Measurements from ENCODE around the gene AUH.

The AUH gene

DNA sequence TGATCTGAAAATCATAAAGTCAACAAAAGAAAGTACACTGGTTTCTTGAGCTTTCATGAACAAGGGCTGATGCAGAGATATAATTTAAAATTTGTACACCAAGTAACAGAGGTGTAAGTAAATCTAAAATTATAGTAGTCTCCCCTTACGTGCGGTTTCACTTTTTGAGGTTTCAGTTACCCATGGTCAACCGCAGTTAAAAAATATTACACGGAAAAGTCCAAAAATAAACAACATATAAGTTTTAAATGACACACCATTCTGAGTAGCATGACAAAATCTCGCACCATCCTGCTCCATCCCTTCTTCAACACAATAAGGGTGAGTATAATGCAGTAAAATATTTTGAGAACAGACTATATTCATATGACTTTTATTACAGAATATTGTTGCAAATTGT is 54.4 kb downstream of the AUH start:
- H3K23ac ChIP-seq (ENCODE audit: low read length in 2 of 2), result no peak overlapping the region
- DNase-seq, result no peak
- no peak overlapping the region for H3K4me3 ChIP-seq (ENCODE audit: insufficient read depth in 1 of 2, low read depth in 1 of 2, low read length in 2 of 2)
- no peak overlapping the region for H3K27ac ChIP-seq (ENCODE audit: low read length, poor library complexity, severe bottlenecking)
- H2BK5ac ChIP-seq (ENCODE audit: low read depth, low read length, poor library complexity, severe bottlenecking), result no peak overlapping the region
- H3K27me3 ChIP-seq (ENCODE audit: control insufficient read depth in 1 of 2, insufficient read depth in 1 of 2, low read length in 2 of 2), result no peaks in the 10 kb centered on the region
- H3K18ac ChIP-seq (ENCODE audit: low read depth in 1 of 2, low read length in 2 of 2), result no peak overlapping the region
- H3K4me1 ChIP-seq (ENCODE audit: control insufficient read depth, insufficient read depth, low read depth, low read length), result no peaks in the 10 kb centered on the region
- H4K8ac ChIP-seq (ENCODE audit: low read length), result no peak overlapping the region
- H2BK15ac ChIP-seq (ENCODE audit: low read depth, poor library complexity, severe bottlenecking), result no peak overlapping the region
- no peak overlapping the region for H3K14ac ChIP-seq (ENCODE audit: low read length in 2 of 2)
- H4K91ac ChIP-seq (ENCODE audit: low read length), result no peak overlapping the region
- no peak overlapping the region for H2AK5ac ChIP-seq (ENCODE audit: low read length, severe bottlenecking)
- peaks cover 8% of the 10 kb centered on the region for H3K79me1 ChIP-seq (replicated peaks; ENCODE audit: low read length, poor library complexity, severe bottlenecking)
- H3K4ac ChIP-seq (ENCODE audit: low read depth in 1 of 2, low read length in 2 of 2), result no peak overlapping the region
- no peak overlapping the region for H3K9ac ChIP-seq (ENCODE audit: low read length)
- H2AFZ ChIP-seq (ENCODE audit: low read depth, low read length), result no peak overlapping the region
- 100% methylated on average over 4 of the region's 5 CpGs for WGBS
- H3K36me3 ChIP-seq (ENCODE audit: control insufficient read depth in 1 of 2, insufficient read depth in 2 of 2, low read depth in 1 of 2, low read length in 2 of 2), result peaks cover 3 to 41% of the 10 kb centered on the region in 2 experiments
- no peak overlapping the region for H2BK120ac ChIP-seq (ENCODE audit: low read depth, low read length)
- H2BK12ac ChIP-seq (ENCODE audit: low read length in 2 of 2), result no peak overlapping the region
- H3K4me2 ChIP-seq (ENCODE audit: low read length, poor library complexity, severe bottlenecking), result no peak overlapping the region
- H3K9me3 ChIP-seq (ENCODE audit: control insufficient read depth, low read length), result no peaks in the 10 kb centered on the region

DNA sequence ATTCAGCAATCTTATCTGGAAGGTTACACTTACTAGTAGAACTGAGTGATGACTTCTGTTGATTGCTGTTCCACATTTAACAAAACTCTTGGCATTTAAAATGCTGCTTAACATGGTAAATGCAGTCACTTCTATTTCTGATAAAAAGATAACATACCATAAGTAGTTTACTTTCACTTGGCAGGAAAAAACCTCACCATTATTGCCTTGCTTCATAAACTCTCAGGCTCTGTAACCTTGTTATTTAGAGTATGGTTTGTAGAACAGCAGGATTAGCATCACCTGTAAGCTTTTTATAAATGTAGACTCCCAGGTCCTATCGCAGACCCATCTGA is 55.5 kb downstream of the AUH start:
- Histone ChIP-seq H3K36me3 (ENCODE audit: control insufficient read depth in 1 of 2, insufficient read depth in 2 of 2, low read depth in 1 of 2, low read length in 2 of 2) (peaks cover 3 to 35% of the 10 kb centered on the region in 2 experiments), H3K4ac (ENCODE audit: low read depth in 1 of 2, low read length in 2 of 2) (no peak overlapping the region), H3K23ac (ENCODE audit: low read length in 2 of 2) (no peak overlapping the region), H2BK120ac (ENCODE audit: low read depth, low read length) (no peak overlapping the region), H2BK5ac (ENCODE audit: low read depth, low read length, poor library complexity, severe bottlenecking) (no peak overlapping the region), H3K27me3 (ENCODE audit: control insufficient read depth in 1 of 2, insufficient read depth in 1 of 2, low read length in 2 of 2) (no peaks in the 10 kb centered on the region), H4K8ac (ENCODE audit: low read length) (no peak overlapping the region), H2BK15ac (ENCODE audit: low read depth, poor library complexity, severe bottlenecking) (no peak overlapping the region), H3K14ac (ENCODE audit: low read length in 2 of 2) (no peak overlapping the region), H2BK12ac (ENCODE audit: low read length in 2 of 2) (no peak overlapping the region), H2AK5ac (ENCODE audit: low read length, severe bottlenecking) (no peak overlapping the region), H3K18ac (ENCODE audit: low read depth in 1 of 2, low read length in 2 of 2) (no peak overlapping the region), H3K27ac (ENCODE audit: low read length, poor library complexity, severe bottlenecking) (no peak overlapping the region), H3K4me1 (ENCODE audit: control insufficient read depth, insufficient read depth, low read depth, low read length) (peaks cover 2% of the 10 kb centered on the region), H3K4me2 (ENCODE audit: low read length, poor library complexity, severe bottlenecking) (no peak overlapping the region), H4K91ac (ENCODE audit: low read length) (no peak overlapping the region), H2AFZ (ENCODE audit: low read depth, low read length) (no peak overlapping the region), H3K9me3 (ENCODE audit: control insufficient read depth, low read length) (no peaks in the 10 kb centered on the region), H3K79me1 (replicated peaks; ENCODE audit: low read length, poor library complexity, severe bottlenecking) (peaks cover 10% of the 10 kb centered on the region), H3K4me3 (ENCODE audit: insufficient read depth in 1 of 2, low read depth in 1 of 2, low read length in 2 of 2) (no peak overlapping the region), H3K9ac (ENCODE audit: low read length) (no peak overlapping the region)
- WGBS, result 100% methylated on average over 1 of the region's 1 CpG
- DNase-seq, result no peak

DNA sequence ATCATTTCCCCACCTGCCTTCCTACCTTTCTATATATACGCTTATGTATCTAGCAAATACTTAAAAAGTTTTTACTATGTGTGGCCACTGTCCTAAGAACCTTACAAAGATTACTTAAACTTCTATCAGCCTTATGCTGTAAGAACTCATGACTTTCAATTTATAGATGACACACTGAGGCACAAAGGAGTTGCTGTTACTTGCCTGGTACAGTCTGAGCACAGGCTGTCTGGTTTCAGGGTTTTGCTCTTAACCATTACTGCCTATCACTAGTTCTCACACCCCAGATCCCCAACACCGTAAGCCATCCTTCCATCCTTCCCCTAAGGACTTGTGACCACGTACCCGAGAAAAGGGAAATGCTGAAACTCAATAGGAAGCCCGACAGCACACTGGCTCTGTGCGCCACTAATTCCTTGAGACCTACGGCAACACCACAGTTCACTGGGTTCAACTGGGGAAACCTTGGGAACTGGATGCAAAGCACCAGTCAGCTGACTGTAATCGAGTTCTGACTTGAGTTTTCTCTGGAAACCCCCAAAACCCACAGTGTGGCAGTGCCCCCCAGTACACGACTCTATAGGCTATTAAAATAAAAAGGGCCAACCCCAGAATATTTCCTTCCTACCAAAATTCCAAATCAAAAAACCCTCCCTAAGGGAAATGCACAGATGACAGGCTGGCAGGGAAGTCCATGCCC is 56.0 kb downstream of the AUH start:
- Histone ChIP-seq H2AK5ac (ENCODE audit: low read length, severe bottlenecking) (no peak overlapping the region), H3K14ac (ENCODE audit: low read length in 2 of 2) (no peak overlapping the region), H3K36me3 (ENCODE audit: control insufficient read depth in 1 of 2, insufficient read depth in 2 of 2, low read depth in 1 of 2, low read length in 2 of 2) (peaks cover 3 to 32% of the 10 kb centered on the region in 2 experiments), H2BK12ac (ENCODE audit: low read length in 2 of 2) (no peak overlapping the region), H3K4me3 (ENCODE audit: insufficient read depth in 1 of 2, low read depth in 1 of 2, low read length in 2 of 2) (no peak overlapping the region), H4K8ac (ENCODE audit: low read length) (peak overlapping the region; percentile 43), H2BK15ac (ENCODE audit: low read depth, poor library complexity, severe bottlenecking) (no peak overlapping the region), H3K4me2 (ENCODE audit: low read length, poor library complexity, severe bottlenecking) (no peak overlapping the region), H3K4me1 (ENCODE audit: control insufficient read depth, insufficient read depth, low read depth, low read length) (peaks cover 2% of the 10 kb centered on the region), H2AFZ (ENCODE audit: low read depth, low read length) (no peak overlapping the region), H4K91ac (ENCODE audit: low read length) (no peak overlapping the region), H3K4ac (ENCODE audit: low read depth in 1 of 2, low read length in 2 of 2) (no peak overlapping the region), H2BK120ac (ENCODE audit: low read depth, low read length) (no peak overlapping the region), H3K9ac (ENCODE audit: low read length) (no peak overlapping the region), H3K23ac (ENCODE audit: low read length in 2 of 2) (no peak overlapping the region), H2BK5ac (ENCODE audit: low read depth, low read length, poor library complexity, severe bottlenecking) (no peak overlapping the region), H3K18ac (ENCODE audit: low read depth in 1 of 2, low read length in 2 of 2) (no peak overlapping the region), H3K27ac (ENCODE audit: low read length, poor library complexity, severe bottlenecking) (no peak overlapping the region), H3K79me1 (replicated peaks; ENCODE audit: low read length, poor library complexity, severe bottlenecking) (peaks cover 10% of the 10 kb centered on the region), H3K9me3 (ENCODE audit: control insufficient read depth, low read length) (no peaks in the 10 kb centered on the region), H3K27me3 (ENCODE audit: control insufficient read depth in 1 of 2, insufficient read depth in 1 of 2, low read length in 2 of 2) (no peaks in the 10 kb centered on the region)
- WGBS, result 96% methylated on average over 9 of the region's 9 CpGs
- no peak for DNase-seq

- H3K4me1 ChIP-seq (ENCODE audit: control insufficient read depth, insufficient read depth, low read depth, low read length), result peaks cover 2% of the 10 kb centered on the region
- no peak overlapping the region for H2BK120ac ChIP-seq (ENCODE audit: low read depth, low read length)
- H3K4ac ChIP-seq (ENCODE audit: low read depth in 1 of 2, low read length in 2 of 2), result no peak overlapping the region
- no peak overlapping the region for H2BK15ac ChIP-seq (ENCODE audit: low read depth, poor library complexity, severe bottlenecking)
- H3K14ac ChIP-seq (ENCODE audit: low read length in 2 of 2), result no peak overlapping the region
- no peak overlapping the region for H4K91ac ChIP-seq (ENCODE audit: low read length)
- no peak overlapping the region for H2BK12ac ChIP-seq (ENCODE audit: low read length in 2 of 2)
- H2AK5ac ChIP-seq (ENCODE audit: low read length, severe bottlenecking), result no peak overlapping the region
- peak overlapping the region in 1 of 2 experiments; percentile 6 for H3K4me3 ChIP-seq (ENCODE audit: insufficient read depth in 1 of 2, low read depth in 1 of 2, low read length in 2 of 2)
- H3K27ac ChIP-seq (ENCODE audit: low read length, poor library complexity, severe bottlenecking), result no peak overlapping the region
- H4K8ac ChIP-seq (ENCODE audit: low read length), result no peak overlapping the region
- H3K9ac ChIP-seq (ENCODE audit: low read length), result peak overlapping the region; percentile 70
- peaks cover 3 to 15% of the 10 kb centered on the region in 2 experiments for H3K36me3 ChIP-seq (ENCODE audit: control insufficient read depth in 1 of 2, insufficient read depth in 2 of 2, low read depth in 1 of 2, low read length in 2 of 2)
- no peak overlapping the region for H2AFZ ChIP-seq (ENCODE audit: low read depth, low read length)
- H3K9me3 ChIP-seq (ENCODE audit: control insufficient read depth, low read length), result no peaks in the 10 kb centered on the region
- no peak overlapping the region for H3K18ac ChIP-seq (ENCODE audit: low read depth in 1 of 2, low read length in 2 of 2)
- peaks cover 16% of the 10 kb centered on the region for H3K79me1 ChIP-seq (replicated peaks; ENCODE audit: low read length, poor library complexity, severe bottlenecking)
- peak; percentile 4 for DNase-seq
- H2BK5ac ChIP-seq (ENCODE audit: low read depth, low read length, poor library complexity, severe bottlenecking), result no peak overlapping the region
- H3K23ac ChIP-seq (ENCODE audit: low read length in 2 of 2), result no peak overlapping the region
- H3K27me3 ChIP-seq (ENCODE audit: control insufficient read depth in 1 of 2, insufficient read depth in 1 of 2, low read length in 2 of 2), result no peaks in the 10 kb centered on the region
- H3K4me2 ChIP-seq (ENCODE audit: low read length, poor library complexity, severe bottlenecking), result no peak overlapping the region
- 100% methylated on average over 1 of the region's 2 CpGs for WGBS
Measured at GRCh38 chr9:91303741-91304415, 57.8 kb downstream of the AUH start.

Measured in mesenchymal stem cell (in vitro differentiated cells and primary cell).